Measurements from ENCODE around the gene MUSTN1. TPM values are rescaled to one million over a fixed set of nuclear protein-coding genes. Genes with fewer than 3 reads are reported as not detected.

The MUSTN1 gene
- total RNA-seq, 1 donor from 2014 or later = 6.9 TPM

DNA sequence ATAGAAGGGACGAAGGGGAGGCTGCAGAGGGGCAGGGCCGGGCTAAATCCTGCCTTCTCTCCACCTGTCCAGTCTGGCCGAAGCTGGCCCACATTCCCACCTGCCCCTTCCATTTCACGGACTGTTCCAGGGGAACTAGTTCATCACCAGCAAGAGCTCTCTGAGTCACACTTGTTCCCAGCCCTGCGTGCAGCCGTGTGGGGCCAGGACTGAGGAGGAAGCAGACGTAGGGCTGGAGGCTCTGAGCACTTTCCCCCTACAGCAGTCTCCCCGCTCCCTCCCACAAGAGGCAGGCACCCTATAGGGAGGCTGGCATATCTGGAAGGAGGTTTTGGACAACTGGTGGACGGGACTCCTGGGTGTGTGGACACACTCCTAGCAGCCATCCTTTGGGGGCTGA lies 7.4 kb downstream of the MUSTN1 start:
- peaks cover 34% of the 10 kb centered on the region for H3K4me1 Mint-ChIP-seq (ENCODE audit: low read depth)
- DNase-seq (ENCODE audit: low spot score) = no peak
- no peaks in the 10 kb centered on the region for H3K9me3 Mint-ChIP-seq (ENCODE audit: low read depth)
- no peaks in the 10 kb centered on the region for H3K27me3 Mint-ChIP-seq (ENCODE audit: low read depth)
- no peaks in the 10 kb centered on the region for H3K36me3 Mint-ChIP-seq (ENCODE audit: low read depth)
- H3K27ac Mint-ChIP-seq (ENCODE audit: unreplicated experiment) = peak overlapping the region; percentile 69
- H3K4me3 Mint-ChIP-seq (ENCODE audit: unreplicated experiment) = no peak overlapping the region
- no peak for TF ChIP-seq CTCF (IDR thresholded peaks at IDR 0.05)

- Mint-ChIP-seq H3K4me1 (ENCODE audit: low read depth) (peaks cover 13% of the 10 kb centered on the region), H3K27ac (ENCODE audit: unreplicated experiment) (no peak overlapping the region), H3K4me3 (ENCODE audit: unreplicated experiment) (no peak overlapping the region), H3K27me3 (ENCODE audit: low read depth) (no peaks in the 10 kb centered on the region), H3K9me3 (ENCODE audit: low read depth) (no peaks in the 10 kb centered on the region), H3K36me3 (ENCODE audit: low read depth) (no peaks in the 10 kb centered on the region)
- no peak for DNase-seq (ENCODE audit: low spot score)
- TF ChIP-seq CTCF (IDR thresholded peaks at IDR 0.05) = no peak
Measured at GRCh38 chr3:52824037-52824436, 10.8 kb downstream of the MUSTN1 start.

GRCh38 chr3:52822363-52822762 lies 12.5 kb downstream of the MUSTN1 start:
- H3K4me1 Mint-ChIP-seq (ENCODE audit: low read depth) = peaks cover 2% of the 10 kb centered on the region
- no peak for TF ChIP-seq CTCF (IDR thresholded peaks at IDR 0.05)

DNA sequence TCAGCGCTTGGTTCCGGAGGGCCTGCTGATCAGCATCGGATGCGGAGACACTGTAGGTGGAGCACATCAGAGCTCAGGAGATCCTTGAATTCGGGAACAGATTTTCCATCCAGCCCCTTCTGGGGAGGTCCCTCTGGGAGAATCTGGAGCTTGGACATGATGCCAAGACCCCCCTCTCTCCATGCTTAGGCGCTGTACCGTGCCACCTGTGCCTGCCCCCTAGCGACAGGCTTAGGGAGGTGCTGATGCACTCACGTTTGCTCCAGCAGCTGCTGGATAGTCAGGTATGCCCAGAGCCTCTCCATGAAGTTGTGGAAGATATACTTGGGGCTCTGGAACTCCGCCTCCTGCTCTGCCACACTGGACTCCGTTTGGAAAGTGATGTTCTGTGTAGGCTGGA lies 14.1 kb downstream of the MUSTN1 start:
- Mint-ChIP-seq H3K9me3 (ENCODE audit: low read depth) (no peaks in the 10 kb centered on the region), H3K27me3 (ENCODE audit: low read depth) (no peaks in the 10 kb centered on the region), H3K4me1 (ENCODE audit: low read depth) (no peaks in the 10 kb centered on the region), H3K36me3 (ENCODE audit: low read depth) (no peaks in the 10 kb centered on the region), H3K4me3 (ENCODE audit: unreplicated experiment) (no peak overlapping the region), H3K27ac (ENCODE audit: unreplicated experiment) (no peak overlapping the region)
- TF ChIP-seq CTCF (IDR thresholded peaks at IDR 0.05) = peak; percentile 71
- DNase-seq (ENCODE audit: low spot score) = no peak

More at GRCh38 chr3:52822363-52822762, 12.5 kb downstream of the MUSTN1 start:
- Mint-ChIP-seq H3K4me3 (ENCODE audit: unreplicated experiment) (no peak overlapping the region), H3K9me3 (ENCODE audit: low read depth) (no peaks in the 10 kb centered on the region), H3K36me3 (ENCODE audit: low read depth) (no peaks in the 10 kb centered on the region), H3K27ac (ENCODE audit: unreplicated experiment) (no peak overlapping the region), H3K27me3 (ENCODE audit: low read depth) (no peaks in the 10 kb centered on the region)
- DNase-seq (ENCODE audit: low spot score) = no peak

DNA sequence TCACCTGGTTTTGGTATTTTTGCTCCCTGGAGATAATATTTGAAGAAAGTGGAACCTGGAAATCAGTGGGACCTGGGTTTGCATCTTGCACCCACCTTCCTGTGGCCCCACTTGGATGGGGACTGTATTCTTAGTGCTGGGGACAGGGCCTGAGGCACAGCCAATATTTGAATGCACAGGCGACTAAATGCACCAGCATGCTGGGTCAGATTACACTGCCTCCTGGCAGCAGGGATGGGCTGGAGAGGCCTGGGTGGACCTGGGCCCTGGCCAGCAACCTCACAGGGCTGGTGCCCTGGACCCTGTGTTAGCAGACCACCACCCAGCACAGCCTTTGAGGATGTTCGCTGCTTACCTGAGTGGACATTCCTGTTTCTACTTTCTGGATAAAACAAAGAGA lies 14.9 kb downstream of the MUSTN1 start:
- no peak for TF ChIP-seq CTCF (IDR thresholded peaks at IDR 0.05)
- no peak overlapping the region for H3K4me3 Mint-ChIP-seq (ENCODE audit: unreplicated experiment)
- H3K27me3 Mint-ChIP-seq (ENCODE audit: low read depth) = no peaks in the 10 kb centered on the region
- H3K9me3 Mint-ChIP-seq (ENCODE audit: low read depth) = no peaks in the 10 kb centered on the region
- no peaks in the 10 kb centered on the region for H3K4me1 Mint-ChIP-seq (ENCODE audit: low read depth)
- no peaks in the 10 kb centered on the region for H3K36me3 Mint-ChIP-seq (ENCODE audit: low read depth)
- DNase-seq (ENCODE audit: low spot score) = no peak
- no peak overlapping the region for H3K27ac Mint-ChIP-seq (ENCODE audit: unreplicated experiment)
